Measurements from ENCODE around the gene DCAKD.
A peak's percentile ranks its signal among the peaks of the same experiment; 100 is the strongest.

Gene DCAKD, protein sequence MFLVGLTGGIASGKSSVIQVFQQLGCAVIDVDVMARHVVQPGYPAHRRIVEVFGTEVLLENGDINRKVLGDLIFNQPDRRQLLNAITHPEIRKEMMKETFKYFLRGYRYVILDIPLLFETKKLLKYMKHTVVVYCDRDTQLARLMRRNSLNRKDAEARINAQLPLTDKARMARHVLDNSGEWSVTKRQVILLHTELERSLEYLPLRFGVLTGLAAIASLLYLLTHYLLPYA

DNA sequence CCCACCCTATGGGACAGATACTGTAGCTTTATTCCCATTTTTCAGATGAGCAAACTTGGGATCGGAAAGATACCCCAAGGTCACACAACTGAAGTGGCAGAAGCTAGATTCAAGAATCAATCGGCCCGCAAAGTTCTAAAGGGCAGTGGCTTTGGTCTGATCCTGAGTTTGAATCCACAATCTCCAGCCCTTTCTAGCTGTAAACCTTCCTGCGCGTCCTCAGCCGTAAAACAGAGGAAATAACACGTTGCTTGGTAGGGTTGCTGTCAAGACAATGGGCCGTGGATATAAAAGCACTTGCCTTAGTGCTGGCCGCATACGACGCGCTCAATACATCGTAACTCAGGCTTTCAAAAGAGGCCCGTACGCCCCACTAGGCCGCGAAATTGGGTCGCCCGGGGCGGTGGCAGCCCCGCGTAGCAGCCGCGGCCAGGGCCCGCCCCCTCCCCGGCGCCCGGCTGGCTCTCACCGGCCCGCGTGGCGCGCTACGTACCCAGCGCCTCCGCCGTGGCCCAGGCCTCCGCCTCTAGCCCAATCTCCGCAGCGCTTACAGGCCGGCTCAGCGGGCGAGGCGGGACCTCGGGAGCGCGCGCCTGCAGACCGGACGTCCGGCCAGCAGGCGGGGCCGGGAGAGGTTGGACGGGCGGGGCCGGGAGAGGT is at the start of gene DCAKD:
TSS of gene DCAKD (minus strand) at position 573 of the 660 bp plus-strand sequence. CDS start 16,747 bp downstream, outside the sequence.
- DNase-seq = peak; percentile 95

DNA sequence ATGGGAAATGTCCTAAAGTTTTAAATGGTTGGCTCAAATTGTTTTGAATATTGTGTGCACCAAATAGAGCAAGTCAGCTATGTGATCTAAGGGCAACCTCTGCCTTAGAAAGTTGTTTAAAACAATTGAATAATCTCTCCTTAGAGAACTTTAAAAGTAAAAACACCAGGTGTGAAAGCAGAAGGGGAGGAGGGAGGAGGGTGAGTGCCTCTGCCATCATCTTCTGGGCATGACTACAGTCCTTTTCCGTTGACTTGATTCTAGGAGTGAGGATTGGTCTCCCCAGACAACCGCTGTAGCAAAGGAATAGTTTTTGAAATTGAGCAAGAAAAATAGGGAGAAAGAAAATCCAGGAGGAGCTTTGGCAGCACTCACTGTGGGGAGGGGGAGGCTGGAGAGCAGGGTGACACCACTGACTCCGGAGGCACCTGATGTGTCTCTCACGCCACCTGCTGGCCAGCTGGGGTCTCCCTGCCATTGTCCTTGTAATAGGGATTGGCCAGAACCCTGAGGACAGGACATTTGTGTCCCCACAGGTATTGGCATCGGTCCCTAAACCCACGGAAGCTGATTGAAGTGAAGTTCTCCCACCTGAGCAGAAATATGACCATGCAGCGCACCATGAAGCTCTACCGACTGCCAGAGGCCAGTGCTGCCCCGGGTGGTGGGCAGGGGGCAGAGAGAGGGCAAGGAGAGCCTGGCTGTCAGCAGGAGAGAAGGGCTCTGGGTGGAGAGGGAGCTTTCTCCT is 47.6 kb upstream of the DCAKD start:
- DNase-seq = peak; percentile 86

GRCh38 chr17:45098081-45098868 is 46.8 kb upstream of the DCAKD start:
- no peak for DNase-seq

- no peak for DNase-seq
Observed at GRCh38 chr17:45096926-45097325, 45.5 kb upstream of the DCAKD start.

GRCh38 chr17:45096141-45096540 is 44.7 kb upstream of the DCAKD start:
- DNase-seq = no peak

DNA sequence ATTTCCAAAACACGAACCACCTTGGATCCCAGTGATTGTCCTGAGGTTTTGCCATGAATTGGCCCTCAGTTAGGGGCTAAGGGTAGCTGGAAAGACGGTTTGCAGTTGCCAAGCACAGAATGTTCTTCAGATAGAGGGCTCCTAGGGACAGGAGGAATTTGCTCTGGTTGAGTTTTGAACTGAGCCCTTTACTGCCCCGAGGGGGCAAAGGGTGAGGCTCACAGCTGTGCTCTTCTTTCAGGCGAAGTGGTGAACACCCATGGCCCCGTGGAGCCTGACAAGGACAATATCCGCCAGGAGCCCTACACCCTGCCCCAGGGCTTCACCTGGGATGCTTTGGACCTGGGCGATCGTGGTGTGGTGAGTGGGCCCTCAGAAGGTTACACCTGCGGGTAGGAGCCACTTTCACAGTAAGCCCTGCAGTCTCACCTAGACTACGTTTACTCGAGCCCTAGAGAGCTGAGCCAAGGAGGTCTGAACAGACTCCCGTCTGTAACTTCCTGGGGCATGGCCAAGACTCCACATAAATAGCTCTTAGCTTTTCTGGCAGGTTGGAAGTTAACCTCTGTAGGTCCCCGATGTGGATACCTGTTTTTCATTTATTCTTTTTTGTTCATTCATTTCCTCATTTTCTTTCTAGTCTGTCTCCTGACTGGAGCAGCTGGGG is 42.1 kb upstream of the DCAKD start:
- DNase-seq = no peak

- no peak for DNase-seq
Observed at GRCh38 chr17:45092911-45093430, 41.5 kb upstream of the DCAKD start.

- no peak for DNase-seq
Observed at GRCh38 chr17:45091778-45092425, 40.5 kb upstream of the DCAKD start.

DNA sequence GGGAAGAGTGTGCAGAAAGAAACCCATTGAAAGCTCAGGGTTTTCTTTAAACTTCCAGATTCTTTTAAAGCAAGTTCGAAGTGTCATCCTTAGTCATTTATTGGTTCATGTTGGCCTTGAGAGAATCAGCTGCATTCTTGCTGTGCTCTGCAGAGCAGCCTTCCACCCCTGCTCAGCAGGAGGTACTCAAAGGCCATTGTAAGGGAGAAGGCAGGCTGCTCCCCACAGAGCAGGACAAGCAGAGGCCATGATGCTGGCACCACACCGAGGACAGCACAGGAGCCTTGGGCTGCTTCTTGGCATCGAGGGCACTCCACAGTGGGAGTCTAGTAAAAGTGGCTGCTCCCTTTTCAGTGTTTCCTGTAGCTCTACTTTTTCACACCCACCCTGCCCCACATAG is 39.3 kb upstream of the DCAKD start:
- no peak for DNase-seq

GRCh38 chr17:45088741-45089140 is 37.3 kb upstream of the DCAKD start:
- DNase-seq = no peak

- DNase-seq = no peak
Observed at GRCh38 chr17:45087978-45088377, 36.5 kb upstream of the DCAKD start.

DNA sequence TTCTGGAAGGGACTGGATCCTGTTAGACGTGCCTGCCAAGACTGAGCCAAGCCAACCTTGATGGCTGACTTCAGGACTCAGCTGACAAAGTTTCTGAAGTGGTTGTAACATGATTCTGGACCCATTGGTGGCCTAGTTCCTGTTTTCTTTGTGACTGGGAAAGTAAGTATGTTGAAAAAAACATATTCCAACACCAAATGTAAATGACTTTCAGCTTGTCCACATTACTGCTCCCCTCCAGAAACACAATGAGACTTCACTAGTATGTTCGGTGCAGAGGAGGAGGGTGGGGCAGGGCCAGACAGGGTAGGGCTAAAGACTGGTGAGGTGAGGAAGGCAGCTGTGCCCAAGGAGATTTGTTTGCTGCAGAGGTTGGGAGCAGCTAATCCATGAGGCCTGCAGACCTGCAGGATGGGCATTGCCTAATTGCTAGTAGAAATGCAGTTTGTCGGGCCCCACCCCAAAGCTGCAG is 36.1 kb upstream of the DCAKD start:
- DNase-seq = no peak

GRCh38 chr17:45086865-45087503 is 35.6 kb upstream of the DCAKD start:
- no peak for DNase-seq

DNA sequence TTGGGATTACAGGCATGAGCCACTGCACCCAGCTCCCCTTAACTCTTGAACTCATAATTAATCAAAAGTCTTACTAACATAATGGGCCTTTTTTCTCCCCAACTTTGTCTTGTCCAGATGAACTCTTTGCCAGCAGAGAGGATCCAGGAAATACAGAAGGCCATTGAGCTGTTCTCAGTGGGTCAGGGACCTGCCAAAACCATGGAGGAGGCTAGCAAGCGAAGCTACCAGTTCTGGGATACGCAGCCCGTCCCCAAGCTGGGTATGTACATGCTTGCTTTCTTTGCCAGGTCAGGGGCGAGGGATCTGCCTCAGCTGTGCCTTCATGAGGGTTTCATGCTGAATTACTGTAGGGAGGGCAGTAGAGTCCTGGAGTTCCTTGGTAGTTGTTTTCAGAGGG is 35.0 kb upstream of the DCAKD start:
- no peak for DNase-seq

- no peak for DNase-seq
Observed at GRCh38 chr17:45081047-45081703, 29.7 kb upstream of the DCAKD start.

DNA sequence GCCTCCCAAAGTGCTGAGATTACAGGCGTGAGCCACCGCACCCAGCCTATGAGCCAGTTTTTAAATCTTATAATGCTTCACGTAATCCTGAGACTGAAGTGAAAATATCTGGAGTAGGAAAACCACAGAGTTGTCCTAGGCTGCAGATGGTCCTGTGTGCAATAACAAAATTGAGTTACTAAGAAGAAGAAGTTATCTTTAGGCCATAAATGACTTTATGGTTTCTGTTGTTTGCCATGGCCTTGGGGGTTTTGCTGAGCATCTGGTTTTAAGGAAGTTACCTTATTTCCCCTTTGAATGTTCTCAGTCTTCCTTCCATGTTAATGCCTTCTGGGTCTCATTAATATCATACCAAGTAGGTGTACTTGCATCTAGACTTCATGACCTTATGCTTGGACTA is 26.2 kb upstream of the DCAKD start:
- no peak for DNase-seq

DNA sequence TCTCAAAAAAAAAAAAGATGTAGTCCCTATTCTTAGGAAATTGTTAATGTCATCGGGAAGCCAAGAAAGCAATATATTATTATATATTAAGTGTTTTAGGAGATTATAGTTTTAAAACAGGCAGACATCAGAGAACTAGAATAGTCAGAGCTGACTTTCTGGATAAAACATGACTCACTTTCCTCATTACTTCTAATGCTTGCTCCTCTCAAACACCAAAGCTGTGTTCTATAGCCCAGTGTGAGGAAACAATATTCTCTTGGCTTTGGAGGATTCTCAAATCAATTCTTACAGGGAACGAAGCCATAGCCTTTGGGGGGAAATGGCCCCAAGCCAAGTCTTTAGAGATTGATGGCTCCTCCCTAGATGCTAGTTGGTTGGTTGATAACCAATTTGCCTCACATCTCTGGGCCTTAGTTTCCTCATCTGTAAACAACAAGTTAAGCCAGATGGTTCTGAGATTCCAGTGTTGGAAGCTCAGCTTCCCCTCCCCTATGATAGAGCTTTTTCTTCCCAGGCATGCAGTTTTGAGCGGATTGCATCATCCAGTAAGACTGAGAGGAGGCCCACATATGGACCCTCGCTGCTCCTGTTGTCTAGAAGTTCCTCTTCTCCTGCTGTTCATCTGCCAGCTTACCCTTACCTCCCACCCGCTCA is 22.1 kb upstream of the DCAKD start:
- DNase-seq = no peak

DNA sequence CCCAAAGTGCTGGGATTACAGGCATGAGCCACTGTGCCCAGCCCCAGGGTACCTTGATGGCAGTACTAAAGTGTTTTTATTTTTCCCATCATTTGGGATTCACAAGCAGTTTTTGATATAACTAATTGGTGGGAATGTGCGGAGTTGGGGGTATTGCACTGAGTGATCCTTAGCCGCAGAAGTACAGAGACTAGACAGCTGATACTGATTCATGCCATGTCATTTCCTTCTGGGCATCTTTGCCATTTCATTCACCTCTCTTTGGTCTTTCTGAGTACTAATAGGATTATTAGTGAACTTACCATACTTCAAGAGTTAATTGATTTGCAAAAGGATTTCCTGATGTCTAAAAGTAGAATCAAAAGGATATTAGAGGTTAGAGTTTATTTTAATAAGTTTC is 19.4 kb upstream of the DCAKD start:
- DNase-seq = no peak

DNA sequence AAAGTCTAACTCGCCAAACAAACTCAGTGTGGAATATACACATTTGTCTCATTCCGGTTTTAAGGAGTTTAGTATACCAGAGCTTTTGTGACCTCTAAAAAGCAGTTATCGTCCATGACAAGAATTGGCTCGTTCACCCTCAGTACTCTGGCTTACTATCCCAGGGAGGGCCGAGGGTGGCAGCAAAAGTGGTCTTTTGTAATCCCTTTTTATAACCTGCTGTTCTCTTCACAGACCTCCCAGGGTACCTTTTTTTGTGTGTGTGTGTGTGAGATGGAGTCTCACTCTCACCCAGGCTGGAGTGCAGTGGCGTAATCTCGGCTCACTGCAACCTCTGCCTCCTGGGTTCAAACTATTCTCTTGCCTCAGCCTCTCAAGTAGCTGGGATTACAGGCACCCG is 18.6 kb upstream of the DCAKD start:
- no peak for DNase-seq

GRCh38 chr17:45067637-45068036 is 16.2 kb upstream of the DCAKD start:
- DNase-seq = no peak
